Mesodermal cell (in vitro differentiated cells): ENCODE data around the gene GNA12.

Experiments used
- H3K27ac ChIP-seq: 2 replicates; pipeline ENCODE4 v1.7.0; 2013; ENCODE audit warnings: mild to moderate bottlenecking, low read depth, low read length, moderate library complexity; ENCODE audit not compliant: severe bottlenecking
- H3K36me3 ChIP-seq: 2 replicates; pipeline ENCODE4 v1.7.1; 2013; ENCODE audit warnings: mild to moderate bottlenecking, low read length, moderate library complexity; ENCODE audit not compliant: control insufficient read depth, insufficient read depth
- H3K4me1 ChIP-seq: one replicate; pipeline ENCODE4 v1.7.1; 2013; ENCODE audit warnings: mild to moderate bottlenecking, low read length; ENCODE audit not compliant: insufficient read depth, control insufficient read depth, poor library complexity, severe bottlenecking
- H3K4me3 ChIP-seq: 2 replicates; pipeline ENCODE4 v1.7.0; 2013; ENCODE audit warnings: low read length, control low read depth, mild to moderate bottlenecking; ENCODE audit not compliant: insufficient read depth, poor library complexity, severe bottlenecking; ENCODE audit errors: extremely low read depth
- H3K9me3 ChIP-seq: 2 replicates; pipeline ENCODE4 v1.7.1; 2013; ENCODE audit warnings: mild to moderate bottlenecking, low read length, moderate library complexity; ENCODE audit not compliant: control insufficient read depth
- WGBS, 2 experiments: methylation state at CpG; one replicate each; pipeline ENCODE4 v1.1.5; 2013; ENCODE audit warnings: missing lambda C conversion rate in 2 of 2; ENCODE audit not compliant: insufficient coverage in 2 of 2; 5-methylcytosine and 5-hydroxymethylcytosine counted together

The GNA12 gene

GRCh38 chr7:2777898-2778535 lies 66.1 kb downstream of the GNA12 start:
- WGBS, 2 experiments = 90 to 100% methylated on average over 3 to 7 of the region's 8 CpGs

GRCh38 chr7:2776401-2776800 lies 67.7 kb downstream of the GNA12 start:
- Histone ChIP-seq H3K27ac (no peak overlapping the region), H3K4me3 (no peak overlapping the region), H3K36me3 (peaks cover 69% of the 10 kb centered on the region), H3K9me3 (no peaks in the 10 kb centered on the region), H3K4me1 (peaks cover 11% of the 10 kb centered on the region)
- WGBS, 2 experiments = 97 to 99% methylated on average over 11 to 12 of the region's 12 CpGs

More at GRCh38 chr7:2777898-2778535, 66.1 kb downstream of the GNA12 start:
- peaks cover 11% of the 10 kb centered on the region for H3K4me1 ChIP-seq
- H3K27ac ChIP-seq = no peak overlapping the region
- no peaks in the 10 kb centered on the region for H3K9me3 ChIP-seq
- no peak overlapping the region for H3K4me3 ChIP-seq
- H3K36me3 ChIP-seq = peaks cover 64% of the 10 kb centered on the region

DNA sequence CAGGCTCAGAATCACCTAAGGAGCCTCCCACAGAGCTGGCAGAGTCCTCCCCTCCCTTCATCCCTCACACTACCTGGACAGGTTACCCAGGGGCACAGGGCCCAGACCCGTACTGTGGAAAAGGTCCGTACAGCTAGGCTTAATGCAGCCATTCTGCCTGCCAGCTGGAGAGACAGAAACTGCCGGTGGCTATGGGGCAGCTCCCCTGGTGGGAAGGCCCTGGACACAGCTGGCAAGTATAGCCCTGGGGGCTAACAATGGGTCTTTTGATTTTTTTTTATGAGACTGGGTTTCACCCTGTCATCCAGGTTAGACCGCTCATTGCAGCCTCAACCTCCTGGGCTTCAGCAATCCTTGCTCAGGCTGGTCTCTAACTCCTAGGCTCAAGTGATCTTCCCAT lies 68.3 kb downstream of the GNA12 start:
- Histone ChIP-seq H3K4me3 (no peak overlapping the region), H3K36me3 (peaks cover 75% of the 10 kb centered on the region)
- WGBS, 2 experiments = 95 to 96% methylated on average over 3 to 4 of the region's 4 CpGs

DNA sequence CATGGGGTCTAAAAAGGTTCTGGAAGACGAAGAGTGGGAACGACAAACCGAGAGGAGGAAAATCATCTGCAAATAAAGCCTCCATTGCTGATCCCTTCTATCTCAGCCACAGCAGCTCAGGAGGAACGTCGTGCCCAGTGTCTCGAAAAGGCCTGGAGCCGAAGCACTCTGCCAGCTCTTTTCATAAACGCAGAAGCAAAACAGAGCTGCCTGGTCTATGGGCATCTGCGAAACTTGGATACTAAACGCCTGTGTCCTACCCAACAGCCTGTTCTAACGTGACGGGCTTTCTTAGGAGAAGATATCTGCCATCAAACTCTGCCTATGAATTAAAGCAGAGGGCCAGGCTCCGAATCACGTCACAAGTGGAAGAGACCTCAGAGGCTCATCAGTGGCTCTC lies 68.7 kb downstream of the GNA12 start:
- Histone ChIP-seq H3K4me1 (peaks cover 11% of the 10 kb centered on the region), H3K27ac (no peak overlapping the region), H3K36me3 (peaks cover 73% of the 10 kb centered on the region), H3K4me3 (no peak overlapping the region), H3K9me3 (no peaks in the 10 kb centered on the region)
- 95% methylated on average over 13 to 14 of the region's 14 CpGs for WGBS, 2 experiments

More for the DNA sequence above, 68.3 kb downstream of the GNA12 start:
- Histone ChIP-seq H3K27ac (no peak overlapping the region), H3K9me3 (no peaks in the 10 kb centered on the region), H3K4me1 (peaks cover 11% of the 10 kb centered on the region)

- Histone ChIP-seq H3K4me3 (no peak overlapping the region), H3K9me3 (no peaks in the 10 kb centered on the region), H3K27ac (no peak overlapping the region), H3K4me1 (peaks cover 11% of the 10 kb centered on the region), H3K36me3 (peaks cover 71% of the 10 kb centered on the region)
- 92 to 93% methylated on average over 5 to 7 of the region's 7 CpGs for WGBS, 2 experiments
These were observed 69.2 kb downstream of the GNA12 start for GRCh38 chr7:2774935-2775334.

GRCh38 chr7:2774280-2774679 lies 69.8 kb downstream of the GNA12 start:
- Histone ChIP-seq H3K36me3 (peaks cover 66% of the 10 kb centered on the region), H3K9me3 (no peaks in the 10 kb centered on the region), H3K4me1 (peaks cover 11% of the 10 kb centered on the region), H3K4me3 (no peak overlapping the region), H3K27ac (no peak overlapping the region)
- 91 to 94% methylated on average over 4 to 5 of the region's 6 CpGs for WGBS, 2 experiments

DNA sequence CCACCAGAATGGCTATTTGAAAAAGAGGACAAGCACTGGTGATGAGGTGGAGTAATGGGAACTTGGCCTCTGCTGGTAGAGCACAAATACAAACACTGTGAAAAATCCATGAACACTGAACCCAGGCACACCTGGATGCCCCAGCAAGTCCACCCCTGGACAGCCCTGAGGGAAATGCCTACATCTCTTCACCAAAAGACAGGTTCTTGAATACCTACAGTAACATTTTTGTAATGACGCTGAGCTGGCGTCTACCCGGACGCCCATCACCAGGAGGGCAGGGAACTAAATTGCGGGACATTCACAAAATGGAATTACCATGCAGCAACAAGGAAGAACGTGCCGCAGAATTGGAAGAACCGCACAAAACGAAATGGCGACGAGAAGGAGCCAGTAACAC lies 70.5 kb downstream of the GNA12 start:
- Histone ChIP-seq H3K27ac (no peak overlapping the region), H3K9me3 (no peaks in the 10 kb centered on the region), H3K4me3 (no peak overlapping the region), H3K4me1 (peaks cover 11% of the 10 kb centered on the region), H3K36me3 (peaks cover 64% of the 10 kb centered on the region)
- WGBS, 2 experiments = 95 to 96% methylated on average over 11 of the region's 11 CpGs

DNA sequence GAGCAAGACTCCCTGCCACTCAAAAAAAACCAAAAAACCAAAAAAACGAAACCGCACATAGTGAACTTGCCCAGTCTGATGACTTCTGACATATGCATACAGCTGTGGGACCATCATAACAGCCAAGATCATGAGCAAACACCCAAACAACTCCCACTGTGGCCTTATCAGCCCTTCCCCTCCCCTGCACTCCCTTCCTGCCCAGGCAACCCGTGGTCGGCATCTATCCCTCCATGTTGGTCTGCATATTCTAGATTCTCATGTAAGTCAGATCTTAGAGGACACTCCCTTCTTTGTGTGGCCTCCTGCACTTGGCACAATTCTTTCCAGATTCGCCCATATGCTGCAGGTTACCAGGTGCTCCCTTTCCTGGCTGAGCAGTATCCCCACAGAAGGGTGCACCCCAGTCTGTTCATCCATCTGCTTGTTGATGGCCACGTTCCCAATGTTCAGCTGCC lies 72.8 kb downstream of the GNA12 start:
- H3K4me1 ChIP-seq = peaks cover 11% of the 10 kb centered on the region
- H3K4me3 ChIP-seq = no peak overlapping the region
- H3K9me3 ChIP-seq = no peaks in the 10 kb centered on the region
- H3K36me3 ChIP-seq = peaks cover 42% of the 10 kb centered on the region
- 94 to 98% methylated on average over 5 to 6 of the region's 6 CpGs for whole genome bisulfite sequencing, 2 experiments
- no peak overlapping the region for H3K27ac ChIP-seq

DNA sequence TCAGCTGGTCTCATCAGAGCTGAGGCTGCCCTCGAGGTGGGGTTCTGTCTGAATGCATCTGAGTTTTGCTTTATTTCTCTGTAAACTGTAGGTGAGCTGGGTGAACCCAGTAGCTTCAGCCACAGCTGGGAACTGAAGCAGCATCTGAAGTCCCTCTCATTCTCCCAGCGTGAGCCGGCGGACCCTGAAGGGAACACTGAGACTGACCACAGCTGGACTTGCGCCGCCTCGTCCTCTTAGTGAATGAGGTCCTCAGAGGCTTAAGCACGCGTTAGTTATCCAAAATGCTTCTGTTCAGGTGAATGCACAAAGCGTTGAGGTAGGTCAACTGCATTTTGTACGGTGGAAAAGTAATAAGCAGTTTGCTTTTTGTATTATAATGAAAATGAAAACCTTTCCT lies 79.5 kb downstream of the GNA12 start:
- Histone ChIP-seq H3K4me1 (peaks cover 36% of the 10 kb centered on the region), H3K4me3 (no peak overlapping the region), H3K27ac (no peak overlapping the region), H3K36me3 (peaks cover 11% of the 10 kb centered on the region), H3K9me3 (no peaks in the 10 kb centered on the region)
- 95 to 96% methylated on average over 9 of the region's 11 CpGs for WGBS, 2 experiments

DNA sequence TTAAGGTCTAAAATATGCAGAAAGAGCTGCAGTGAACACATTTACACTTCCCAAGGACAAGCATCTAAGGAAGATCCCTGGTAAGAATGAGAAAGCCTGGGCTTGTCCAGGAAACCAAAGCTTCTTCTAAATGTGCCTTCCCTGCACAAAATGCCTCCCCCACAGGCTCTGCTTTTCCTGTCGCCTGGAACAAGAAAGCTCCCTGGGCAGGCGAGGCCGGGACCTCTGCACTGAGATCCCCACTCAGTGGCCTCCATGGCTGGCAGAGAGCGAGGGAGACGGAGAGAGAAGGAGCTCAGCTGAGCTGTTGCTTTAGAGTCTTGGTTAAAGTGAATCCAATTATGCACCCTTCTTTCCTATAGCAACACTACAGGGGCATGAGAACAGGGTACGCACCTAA lies 80.5 kb downstream of the GNA12 start:
- H3K4me3 ChIP-seq = no peak overlapping the region
- H3K4me1 ChIP-seq = peaks cover 37% of the 10 kb centered on the region
- 81 to 95% methylated on average over 3 to 4 of the region's 6 CpGs for WGBS, 2 experiments
- no peaks in the 10 kb centered on the region for H3K9me3 ChIP-seq
- H3K36me3 ChIP-seq = peaks cover 7% of the 10 kb centered on the region
- H3K27ac ChIP-seq = no peak overlapping the region

DNA sequence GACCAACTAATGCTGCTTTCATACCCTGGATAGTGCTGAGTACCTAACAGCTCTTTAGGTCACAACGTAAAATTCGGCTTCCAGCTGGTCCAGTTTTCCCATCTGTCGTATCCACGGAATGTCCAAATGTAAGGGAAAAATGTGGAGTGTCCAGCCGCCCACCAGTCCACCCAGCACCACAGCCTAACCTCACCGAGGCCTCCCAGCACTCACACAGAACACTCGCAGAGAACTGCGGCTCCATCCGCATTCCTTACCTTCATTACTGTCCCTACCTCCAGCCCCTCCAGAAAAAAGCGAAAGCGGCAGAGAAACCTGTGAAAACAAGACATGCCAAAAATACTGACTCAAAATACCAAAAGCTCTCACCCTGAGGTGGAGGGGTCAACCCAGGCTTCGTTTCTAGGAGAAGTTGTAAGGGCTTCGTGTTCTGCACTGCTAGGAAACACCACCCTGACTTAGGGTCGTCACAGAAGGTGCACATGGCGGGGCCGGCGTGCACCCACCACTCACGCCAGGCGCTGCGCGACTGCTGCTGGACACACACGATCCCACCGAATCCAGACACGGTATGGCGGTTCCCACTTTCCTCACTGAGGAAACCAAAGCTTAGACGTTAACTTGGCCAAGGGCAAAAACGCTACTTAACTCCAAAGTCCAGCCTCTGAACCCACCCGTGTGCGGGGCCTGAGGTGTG lies 82.2 kb downstream of the GNA12 start:
- H3K4me3 ChIP-seq = no peak overlapping the region
- no peaks in the 10 kb centered on the region for H3K9me3 ChIP-seq
- peaks cover 50% of the 10 kb centered on the region for H3K4me1 ChIP-seq
- no peak overlapping the region for H3K27ac ChIP-seq
- WGBS, 2 experiments = 95 to 96% methylated on average over 25 to 27 of the region's 29 CpGs
- H3K36me3 ChIP-seq = peaks cover 7% of the 10 kb centered on the region
